Stomach (tissue), 9 donors: Measurements from ENCODE around the gene GMDS. TPM values are rescaled to one million over a fixed set of nuclear protein-coding genes. Genes with fewer than 3 reads are reported as not detected.

Source experiments
- DNase-seq, 2 donors: peaks; one replicate each; pipeline versions ENCODE4 v3.0.0 to v3.0.0-alpha.2; 2013 to 2019
- H3K27ac ChIP-seq, 5 donors: fragments of 200-600 bp in 4 of 5; sonication (generic) in 4 of 5; one replicate each; pipeline ENCODE4 v1.5.1; 2013 to 2019; ENCODE audit warnings: mild to moderate bottlenecking in 1 of 5, moderate library complexity in 1 of 5
- H3K27me3 ChIP-seq, 3 donors: fragments of 200-600 bp; sonication (generic); one replicate each; pipeline ENCODE4 v1.5.1; 2017 to 2019; ENCODE audit warnings: mixed run types in 1 of 3
- H3K36me3 ChIP-seq, 4 donors: fragments of 200-600 bp; sonication (generic); 1 replicate in 3 of 4; 2 replicates in 1 of 4; pipeline ENCODE4 v1.5.1; 2016 to 2019
- H3K4me1 ChIP-seq, 4 donors: fragments of 200-600 bp; sonication (generic); one replicate each; pipeline ENCODE4 v1.5.1; 2016 to 2019
- H3K4me3 ChIP-seq, 4 donors: fragments of 200-600 bp; sonication (generic) in 3 of 4; one replicate each; pipeline ENCODE4 v1.5.1; 2016 to 2019; ENCODE audit warnings: mild to moderate bottlenecking in 1 of 4
- H3K9me3 ChIP-seq, 4 donors: fragments of 200-600 bp; sonication (generic); one replicate each; pipeline ENCODE4 v1.5.1; 2016 to 2019
- EP300 ChIP-seq: sonication (generic); formaldehyde crosslinking; IDR thresholded peaks from one replicate; pipeline ENCODE4 v1.6.1; 2017; ENCODE audit warnings: antibody characterized with exemption
- POLR2A ChIP-seq, 4 donors: fragments of 450-650 bp; IDR thresholded peaks; one replicate each; pipeline ENCODE4 v1.6.1; 2016; ENCODE audit warnings: antibody characterized with exemption in 4 of 4, control low read depth in 2 of 4, mild to moderate bottlenecking in 1 of 4, moderate library complexity in 1 of 4
- POLR2AphosphoS5 ChIP-seq, 3 donors: sonication (generic); formaldehyde crosslinking; IDR thresholded peaks; one replicate each; pipeline ENCODE4 v1.6.1; 2016; ENCODE audit warnings: antibody characterized with exemption in 3 of 3
- WGBS, 5 donors: extraction: QIAGEN DNeasy Blood & Tissue Kit in 3 of 5; methylation state at CpG; one replicate each; pipeline versions ENCODE4 v1.1.5 to v1.1.7; 2013 to 2018; 5-methylcytosine and 5-hydroxymethylcytosine counted together
- intact Hi-C: fragments of 100-400 bp; cut with DNase I; formaldehyde crosslinking; loops from one replicate; pipeline ENCODE4 v1.15.1; 2023; ENCODE audit warnings: low total_unique reads
- polyA plus RNA-seq, 3 donors: library from polyadenylated mRNA; stranded (reverse); fragments of 200-250 nt; gene quantifications; one replicate each; pipeline ENCODE4 v1.2.3, GENCODE V29; 2013
- total RNA-seq, 5 donors: library from RNA; depleted of rRNA; stranded (reverse); fragments of >200 nt; gene quantifications; one replicate each; pipeline versions ENCODE4 v1.1.0 to v1.2.3, GENCODE V29; 2014 to 2016
- TF ChIP-seq, protein P1 (sequence below), 7 experiments: fragments of 450-650 bp in 4 of 7; fragments of 200-600 bp in 3 of 7; sonication (generic) in 3 of 7; IDR thresholded peaks; one replicate each; pipeline ENCODE4 v1.5.1; 2016 to 2019; ENCODE audit warnings: antibody characterized with exemption in 7 of 7, control low read depth in 2 of 7, mild to moderate bottlenecking in 1 of 7
- donor health status: healthy with polysubstance abuse.
- donor health status: Bipolar disorder and iron deficiency.
- donor health status: healthy.

GMDS gene
- total and polyA plus RNA-seq, 8 donors, result 83.7 to 262 (median 121) TPM

DNA sequence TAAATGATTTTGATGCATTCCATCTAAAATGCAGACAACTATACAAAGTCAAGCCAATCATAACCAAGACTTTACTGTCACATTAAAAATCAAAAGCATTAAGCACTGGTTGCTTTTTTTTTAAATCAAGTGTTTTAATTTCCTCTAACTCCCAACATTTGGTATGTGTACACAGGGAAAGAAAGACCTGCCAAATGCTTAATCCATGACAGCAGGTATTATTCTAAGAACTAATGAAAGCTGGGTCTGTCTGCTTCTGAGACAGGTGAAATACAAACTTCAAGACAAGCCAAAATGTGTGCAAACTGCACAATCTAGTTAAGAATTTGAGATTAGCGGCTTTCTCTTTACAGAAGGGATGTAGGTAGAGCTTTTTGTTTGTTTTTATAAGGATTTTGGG, 126.1 kb downstream of the GMDS start:
- TF ChIP-seq EP300 (no peak), POLR2A (IDR thresholded peaks at IDR 0.05) (no peak), POLR2AphosphoS5 (IDR thresholded peaks at IDR 0.05) (no peak)
- TF ChIP-seq, protein P1, sequence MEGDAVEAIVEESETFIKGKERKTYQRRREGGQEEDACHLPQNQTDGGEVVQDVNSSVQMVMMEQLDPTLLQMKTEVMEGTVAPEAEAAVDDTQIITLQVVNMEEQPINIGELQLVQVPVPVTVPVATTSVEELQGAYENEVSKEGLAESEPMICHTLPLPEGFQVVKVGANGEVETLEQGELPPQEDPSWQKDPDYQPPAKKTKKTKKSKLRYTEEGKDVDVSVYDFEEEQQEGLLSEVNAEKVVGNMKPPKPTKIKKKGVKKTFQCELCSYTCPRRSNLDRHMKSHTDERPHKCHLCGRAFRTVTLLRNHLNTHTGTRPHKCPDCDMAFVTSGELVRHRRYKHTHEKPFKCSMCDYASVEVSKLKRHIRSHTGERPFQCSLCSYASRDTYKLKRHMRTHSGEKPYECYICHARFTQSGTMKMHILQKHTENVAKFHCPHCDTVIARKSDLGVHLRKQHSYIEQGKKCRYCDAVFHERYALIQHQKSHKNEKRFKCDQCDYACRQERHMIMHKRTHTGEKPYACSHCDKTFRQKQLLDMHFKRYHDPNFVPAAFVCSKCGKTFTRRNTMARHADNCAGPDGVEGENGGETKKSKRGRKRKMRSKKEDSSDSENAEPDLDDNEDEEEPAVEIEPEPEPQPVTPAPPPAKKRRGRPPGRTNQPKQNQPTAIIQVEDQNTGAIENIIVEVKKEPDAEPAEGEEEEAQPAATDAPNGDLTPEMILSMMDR (IDR thresholded peaks at IDR 0.05), result no peak
- intact Hi-C loops, result no loop called here
- DNase-seq, result no peak

DNA sequence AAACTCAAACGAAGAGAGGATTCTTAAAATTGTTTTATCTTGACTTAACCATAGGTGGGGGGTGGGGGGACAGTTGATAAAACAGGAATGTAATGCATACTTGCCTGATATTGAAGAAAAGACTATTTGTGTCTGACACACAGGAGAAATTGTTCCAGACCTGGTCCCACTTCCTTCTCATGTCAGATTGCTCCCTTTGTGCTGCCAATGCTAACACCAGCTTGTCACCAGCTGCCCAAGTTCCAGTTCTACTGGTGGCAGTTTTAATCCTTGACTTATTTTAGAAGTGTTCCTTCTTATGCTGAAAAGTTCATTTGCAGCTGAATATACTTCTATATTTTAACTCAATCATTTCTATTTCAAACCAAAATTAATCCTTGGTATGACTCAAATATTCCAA, 127.3 kb downstream of the GMDS start:
- 28 to 58% (median 36%) methylated on average over 1 of the region's 1 CpG for WGBS, 5 donors
- Histone ChIP-seq H3K4me1 (no peaks in the 10 kb centered on the region), H3K27me3 (no peaks in the 10 kb centered on the region), H3K9me3 (no peaks in the 10 kb centered on the region), H3K36me3 (peaks cover 0 to 25% (median 0%) of the 10 kb centered on the region in 4 donors), H3K4me3 (no peak overlapping the region), H3K27ac (no peak overlapping the region)
- TF ChIP-seq POLR2A (IDR thresholded peaks at IDR 0.05) (no peak), POLR2AphosphoS5 (IDR thresholded peaks at IDR 0.05) (no peak), EP300 (no peak)
- TF ChIP-seq, protein P1 (IDR thresholded peaks at IDR 0.05), result no peak
- intact Hi-C loops, result no loop called here
- DNase-seq, result no peak

More for the DNA sequence above, 126.1 kb downstream of the GMDS start:
- Histone ChIP-seq H3K9me3 (no peaks in the 10 kb centered on the region), H3K27ac (no peak overlapping the region), H3K36me3 (peaks cover 0 to 18% (median 0%) of the 10 kb centered on the region in 4 donors), H3K4me3 (no peak overlapping the region), H3K27me3 (no peaks in the 10 kb centered on the region), H3K4me1 (no peaks in the 10 kb centered on the region)
- 44 to 62% (median 50%) methylated on average over 1 of the region's 1 CpG for WGBS, 5 donors

DNA sequence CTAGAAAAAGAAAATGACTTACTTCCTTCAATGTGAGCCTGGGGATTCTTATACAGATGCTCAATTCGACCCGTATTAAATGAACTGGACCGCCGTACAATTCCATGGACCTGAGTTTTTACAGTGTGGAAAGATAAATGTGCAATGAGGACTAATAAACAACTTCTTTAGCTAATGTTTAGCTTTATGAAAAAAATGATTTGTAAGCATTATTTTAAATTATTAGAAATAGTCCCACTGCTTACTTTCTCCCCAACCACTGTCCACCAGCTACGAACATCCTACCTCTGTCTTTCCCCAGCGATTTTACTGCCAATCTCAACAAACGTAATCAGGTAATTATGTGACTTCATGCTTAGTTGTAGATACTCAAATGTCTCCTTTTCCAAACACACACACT, 128.0 kb downstream of the GMDS start:
- Histone ChIP-seq H3K4me1 (no peaks in the 10 kb centered on the region), H3K36me3 (peaks cover 0 to 29% (median 0%) of the 10 kb centered on the region in 4 donors), H3K9me3 (no peaks in the 10 kb centered on the region), H3K27me3 (no peaks in the 10 kb centered on the region), H3K27ac (no peak overlapping the region), H3K4me3 (no peak overlapping the region)
- 91 to 98% (median 93%) methylated on average over 7 of the region's 7 CpGs for WGBS, 5 donors
- no peak for DNase-seq
- intact Hi-C loops, result no loop called here
- no peak for TF ChIP-seq POLR2AphosphoS5 (IDR thresholded peaks at IDR 0.05)
- TF ChIP-seq, protein P1 (IDR thresholded peaks at IDR 0.05), result no peak
- TF ChIP-seq POLR2A (IDR thresholded peaks at IDR 0.05), result no peak
- TF ChIP-seq EP300, result no peak

DNA sequence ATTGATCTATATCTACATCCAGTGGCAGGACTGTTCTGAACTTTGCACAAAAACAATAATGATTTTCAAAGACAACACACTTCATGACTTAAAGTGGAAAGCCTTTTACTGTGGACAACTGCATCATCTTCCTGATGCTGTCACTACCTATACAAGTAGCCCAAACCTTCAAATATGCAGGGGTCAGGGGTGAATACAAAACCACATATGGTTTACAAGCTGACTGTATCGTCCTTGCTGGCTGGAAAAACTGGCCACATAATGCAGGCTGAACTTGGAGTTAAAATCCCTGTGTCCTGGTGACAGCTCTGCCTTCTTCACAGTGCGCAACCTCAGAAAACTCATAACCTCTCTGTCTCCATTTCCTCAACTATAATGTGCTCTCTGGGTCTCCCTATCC, 128.9 kb downstream of the GMDS start:
- TF ChIP-seq POLR2A (IDR thresholded peaks at IDR 0.05), result no peak
- TF ChIP-seq, protein P1 (IDR thresholded peaks at IDR 0.05), result no peak
- no peak for TF ChIP-seq POLR2AphosphoS5 (IDR thresholded peaks at IDR 0.05)
- TF ChIP-seq EP300, result no peak
- Histone ChIP-seq H3K36me3 (peaks cover 0 to 29% (median 0%) of the 10 kb centered on the region in 4 donors), H3K27ac (no peak overlapping the region), H3K4me3 (no peak overlapping the region), H3K4me1 (peaks cover under 1 to 4% (median 3%) of the 10 kb centered on the region in 4 donors), H3K27me3 (no peaks in the 10 kb centered on the region), H3K9me3 (no peaks in the 10 kb centered on the region)
- intact Hi-C loops, result no loop called here
- WGBS, 5 donors, result 43 to 94% (median 82%) methylated on average over 2 of the region's 2 CpGs
- DNase-seq, result no peak
